Ramos (cell line): ENCODE measurements around the gene NRAP.

ENCODE experiments used
- in situ Hi-C: fragments of 300-500 bp; cut with MboI; formaldehyde crosslinking; loops from one replicate; pipeline ENCODE4 v1.14.3; 2022; ENCODE audit warnings: low sequenced_read_pairs; ENCODE audit not compliant: unreplicated experiment

The NRAP gene

GRCh38 chr10:113543107-113543955, 120.5 kb downstream of the NRAP start:
- in situ Hi-C loops, result no loop called here

DNA sequence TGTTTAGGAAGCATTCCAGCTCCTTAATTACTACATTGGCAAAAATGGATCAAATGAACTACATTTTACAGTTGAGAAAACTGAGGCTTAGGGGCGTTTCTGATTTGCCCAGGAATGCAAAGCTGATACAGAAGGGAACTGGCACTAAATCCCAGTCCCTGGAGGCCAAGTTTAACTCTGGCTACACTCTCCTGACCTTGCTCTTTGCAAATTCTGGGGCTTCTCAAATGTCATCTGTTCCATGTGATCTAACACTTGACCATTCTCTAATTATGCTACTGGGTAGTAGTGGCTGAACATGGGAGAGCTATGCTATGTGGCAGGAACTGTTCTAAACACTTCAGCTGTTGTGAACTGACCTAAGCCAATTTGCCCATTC, 122.3 kb downstream of the NRAP start:
- in situ Hi-C loops, result no loop called here

GRCh38 chr10:113540845-113541548, 122.8 kb downstream of the NRAP start:
- in situ Hi-C loops, result no loop called here

DNA sequence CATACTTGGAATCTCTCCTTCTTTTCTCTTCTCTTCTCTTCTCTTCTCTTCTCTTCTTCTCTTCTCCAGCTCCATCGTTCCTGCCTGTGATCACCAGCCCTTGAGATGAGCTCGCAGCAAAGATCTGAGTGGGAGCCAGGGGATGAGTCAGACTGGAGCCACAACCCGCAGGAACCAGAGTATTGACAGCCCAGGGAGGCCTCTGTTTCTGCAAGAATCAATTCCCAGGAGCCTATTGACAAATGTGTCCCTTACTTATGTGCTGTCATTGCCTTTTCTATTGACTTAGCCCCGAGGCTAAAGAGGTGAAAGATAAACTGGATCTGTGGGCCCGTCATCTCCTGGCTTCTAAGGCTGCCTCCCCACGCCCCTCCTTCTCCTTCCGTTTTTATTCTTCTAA, 124.1 kb downstream of the NRAP start:
- in situ Hi-C loops, result no loop called here
